Psoas muscle (tissue), 8 donors: ENCODE data around the gene CHRND. TPM values are rescaled to one million over a fixed set of nuclear protein-coding genes. Genes with fewer than 3 reads are reported as not detected.

ENCODE experiments used
- ATAC-seq, 4 donors: fragments of 200-7000 bp; cut with Tn5 transposase; one replicate each; pipeline ENCODE4 v1.9.1; 2020; ENCODE audit warnings: moderate library complexity in 3 of 4, mild to moderate bottlenecking in 2 of 4
- DNase-seq, 2 donors: peaks; one replicate each; pipeline ENCODE4 v3.0.0-alpha.2; 2020
- H3K27ac ChIP-seq: fragments of 200-600 bp; one replicate; pipeline ENCODE4 v1.8.0; 2022
- H3K27me3 ChIP-seq, 3 donors: fragments of 200-600 bp in 1 of 3; one replicate each; pipeline versions ENCODE4 v1.6.1 to v1.8.0; 2013 to 2022; ENCODE audit warnings: low read length in 2 of 3, mild to moderate bottlenecking in 2 of 3, moderate library complexity in 1 of 3; ENCODE audit not compliant: insufficient read depth in 3 of 3
- H3K36me3 ChIP-seq, 2 donors: fragments of 200-600 bp in 1 of 2; one replicate each; pipeline versions ENCODE4 v1.6.1 to v1.8.0; 2013 to 2022; ENCODE audit warnings: low read depth in 1 of 2, mild to moderate bottlenecking in 1 of 2, moderate library complexity in 1 of 2; ENCODE audit not compliant: insufficient read depth in 1 of 2
- H3K4me1 ChIP-seq: fragments of 200-600 bp; one replicate; pipeline ENCODE4 v1.8.0; 2022
- H3K4me3 ChIP-seq: fragments of 200-600 bp; one replicate; pipeline ENCODE4 v1.8.0; 2022; ENCODE audit warnings: mild to moderate bottlenecking
- H3K9me3 ChIP-seq: fragments of 200-600 bp; one replicate; pipeline ENCODE4 v1.8.0; 2022
- CTCF ChIP-seq: fragments of 200-600 bp; IDR thresholded peaks from one replicate; pipeline ENCODE4 v1.8.0; 2022; ENCODE audit warnings: antibody characterized with exemption
- WGBS, 3 donors: extraction: QIAGEN DNeasy Blood & Tissue Kit; methylation state at CpG; one replicate each; pipeline versions ENCODE4 v1.1.6 to v1.1.7; 2013; 5-methylcytosine and 5-hydroxymethylcytosine counted together
- intact Hi-C, 2 donors: fragments of 100-400 bp; cut with DNase I; formaldehyde crosslinking; loops; one replicate each; pipeline versions ENCODE4 v1.11.0 to v1.14.2; 2022
- polyA plus RNA-seq, 3 donors: library from polyadenylated mRNA; stranded (reverse); fragments of 200-250 nt; gene quantifications; one replicate each; pipeline ENCODE4 v1.2.3, GENCODE V29; 2013
- total RNA-seq, 4 donors: library from RNA; stranded (reverse); fragmentation: NEBNext Ultra II Directional in 2 of 4; extraction: Animal tissue kit (Norgen Biotek cat#: 25700) in 2 of 4; gene quantifications; one replicate each; pipeline versions ENCODE4 v1.2.1 to v1.2.4, GENCODE V29; 2021 to 2023
- donor health status: healthy with polysubstance abuse.
- donor health status: DM: no; HTN: no; CAD: no; lungs with moderate emphysema.
- donor health status: Bipolar disorder and iron deficiency.
- donor health status: healthy.
- donor health status: DM: yes; HTN: yes; CAD: no.
- donor health status: DM: no; HTN: no; CAD: no.
- donor health status: DM: no; HTN: no; CAD: no.
- donor health status: DM: yes; HTN: yes; CAD: no.

The CHRND gene
- total and polyA plus RNA-seq, 7 donors = 6.5 to 300 (median 58.8) TPM

GRCh38 chr2:232482301-232483238 lies 43.4 kb upstream of the CHRND start:
- intact Hi-C loops = no loop called here
- H3K4me3 ChIP-seq = no peak overlapping the region
- no peaks in the 10 kb centered on the region for H3K36me3 ChIP-seq
- 92 to 96% (median 93%) methylated on average over 28 to 31 of the region's 31 CpGs for WGBS, 3 donors
- ATAC-seq = no peak
- no peak overlapping the region for H3K27ac ChIP-seq
- no peak for TF ChIP-seq CTCF
- DNase-seq = peak in 1 of 2 donors; percentile 34
- no peaks in the 10 kb centered on the region for H3K9me3 ChIP-seq
- no peaks in the 10 kb centered on the region for H3K4me1 ChIP-seq
- H3K27me3 ChIP-seq = peaks cover 0 to 43% (median 19%) of the 10 kb centered on the region in 3 donors

DNA sequence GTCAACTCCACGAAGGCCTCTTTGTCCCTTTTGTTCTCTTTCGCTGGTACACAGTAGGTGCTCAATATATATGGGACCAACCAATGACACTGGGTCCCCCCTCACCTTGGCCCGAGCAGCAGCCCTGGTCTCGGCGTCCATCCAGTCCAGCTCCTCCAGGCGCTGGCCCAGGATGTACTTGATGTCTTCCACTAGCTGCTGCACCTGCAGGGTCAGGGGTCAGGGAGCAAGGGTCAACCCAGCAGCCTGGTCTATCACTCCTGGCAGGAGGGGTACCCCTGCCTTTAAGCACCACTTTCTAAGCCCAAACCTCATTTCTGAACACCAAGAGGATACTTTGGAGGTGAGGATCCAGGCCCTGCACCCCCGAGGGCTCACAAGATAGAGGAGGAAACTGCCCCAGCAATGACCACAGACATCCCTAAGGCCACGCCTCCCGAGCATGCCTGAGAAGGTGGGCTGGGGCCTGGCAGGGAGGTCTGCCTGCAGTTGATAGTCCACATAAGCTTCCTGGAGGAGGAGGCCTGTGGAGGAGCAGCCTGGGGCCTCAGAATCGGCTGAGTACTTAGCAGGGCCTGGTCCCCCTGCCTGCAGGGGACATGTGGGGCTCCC lies 42.5 kb upstream of the CHRND start:
- TF ChIP-seq CTCF = no peak
- WGBS, 3 donors = 92 to 98% (median 92%) methylated on average over 10 of the region's 10 CpGs
- no peaks in the 10 kb centered on the region for H3K4me1 ChIP-seq
- no peak for ATAC-seq
- no peak overlapping the region for H3K27ac ChIP-seq
- peak in 1 of 2 donors; percentile 43 for DNase-seq
- intact Hi-C loops = no loop called here
- no peaks in the 10 kb centered on the region for H3K9me3 ChIP-seq
- no peaks in the 10 kb centered on the region for H3K36me3 ChIP-seq
- H3K4me3 ChIP-seq = no peak overlapping the region
- H3K27me3 ChIP-seq = peaks cover 0 to 49% (median 21%) of the 10 kb centered on the region in 3 donors

DNA sequence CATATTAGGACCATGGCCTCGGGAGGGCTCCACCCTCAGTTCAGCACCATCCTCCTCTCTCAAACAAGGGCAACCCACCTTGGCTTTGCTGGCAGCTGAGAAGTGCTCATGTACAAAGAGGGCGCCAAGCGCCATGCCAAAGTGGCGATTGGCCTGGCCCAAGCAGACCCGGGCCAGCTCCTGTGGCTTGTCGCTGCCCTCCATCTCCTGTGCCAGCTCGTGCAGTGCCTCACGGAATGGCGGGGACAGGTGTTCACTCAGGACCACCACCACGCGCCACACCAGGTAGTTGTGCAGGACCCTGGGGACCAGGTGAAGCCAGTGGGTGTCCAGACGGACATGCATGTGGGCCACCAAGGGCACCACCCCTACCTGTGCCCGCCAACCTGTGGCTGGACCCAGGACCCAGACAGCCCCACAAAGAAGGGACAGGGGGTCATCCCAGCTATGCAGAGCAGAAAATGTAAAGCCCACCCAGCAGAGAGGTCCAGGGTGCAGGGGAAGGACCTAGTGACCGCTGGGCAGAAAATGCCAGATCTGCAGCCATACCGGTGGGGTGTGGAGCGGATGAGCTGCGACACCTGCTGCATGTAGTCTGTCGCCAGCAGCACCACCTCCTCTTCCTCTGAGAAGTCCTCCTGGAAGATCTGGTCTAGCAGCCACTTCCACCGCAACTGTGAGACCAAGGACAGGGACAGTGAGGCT lies 41.9 kb upstream of the CHRND start:
- WGBS, 3 donors = 91 to 94% (median 93%) methylated on average over 18 to 19 of the region's 19 CpGs
- H3K4me1 ChIP-seq = no peaks in the 10 kb centered on the region
- intact Hi-C loops = no loop called here
- no peak overlapping the region for H3K4me3 ChIP-seq
- H3K27me3 ChIP-seq = peaks cover 0 to 53% (median 21%) of the 10 kb centered on the region in 3 donors
- ATAC-seq (no peak), DNase-seq (peak in 1 of 2 donors; percentile 46)
- no peak overlapping the region for H3K27ac ChIP-seq
- TF ChIP-seq CTCF = no peak
- H3K9me3 ChIP-seq = no peaks in the 10 kb centered on the region
- no peaks in the 10 kb centered on the region for H3K36me3 ChIP-seq

- H3K4me1 ChIP-seq = no peaks in the 10 kb centered on the region
- no peaks in the 10 kb centered on the region for H3K36me3 ChIP-seq
- 81 to 85% (median 82%) methylated on average over 10 to 12 of the region's 12 CpGs for WGBS, 3 donors
- H3K27me3 ChIP-seq = peaks cover 0 to 58% (median 21%) of the 10 kb centered on the region in 3 donors
- intact Hi-C loops = no loop called here
- no peaks in the 10 kb centered on the region for H3K9me3 ChIP-seq
- no peak for ATAC-seq
- H3K27ac ChIP-seq = no peak overlapping the region
- peak in 1 of 2 donors; percentile 40 for DNase-seq
- no peak overlapping the region for H3K4me3 ChIP-seq
- TF ChIP-seq CTCF = no peak
Observed at GRCh38 chr2:232484628-232485347, 41.2 kb upstream of the CHRND start.
